Keratinocyte (primary cell): ENCODE data around the gene SMAD7. TPM values are rescaled to one million over a fixed set of nuclear protein-coding genes. Genes with fewer than 3 reads are reported as not detected.

Experiments used
- DNase-seq: peaks from one replicate; pipeline ENCODE4 v3.0.0-alpha.2; 2011; ENCODE audit warnings: low read depth, missing footprints, low spot score
- FAIRE-seq: peaks from 2 replicates; lab custom pipeline; 2011; peaks lifted over from hg19 to GRCh38; lab: Jason Lieb, UNC
- H2AFZ ChIP-seq: 2 replicates; pipeline ENCODE4 v1.6.0; 2012; ENCODE audit warnings: low read length, control low read depth, inconsistent platforms; ENCODE audit not compliant: control insufficient read depth
- H3K27ac ChIP-seq: 2 replicates; pipeline ENCODE4 v1.5.1; 2011; ENCODE audit warnings: low read length; ENCODE audit not compliant: control insufficient read depth, insufficient read depth
- H3K27me3 ChIP-seq: 3 replicates; pipeline ENCODE4 v1.6.0; 2011; ENCODE audit warnings: low read length; ENCODE audit not compliant: control insufficient read depth, insufficient read depth; ENCODE audit errors: extremely low read depth
- H3K36me3 ChIP-seq, 2 experiments: 2 replicates in 1 of 2; 3 replicates in 1 of 2; pipeline ENCODE4 v1.5.1; 2011; ENCODE audit warnings: low read length in 2 of 2, mild to moderate bottlenecking in 1 of 2; ENCODE audit not compliant: control insufficient read depth in 2 of 2, insufficient read depth in 2 of 2; ENCODE audit errors: extremely low read depth in 1 of 2
- H3K4me1 ChIP-seq: 3 replicates; pipeline ENCODE4 v1.5.1; 2011; ENCODE audit warnings: low read length; ENCODE audit not compliant: control insufficient read depth, insufficient read depth; ENCODE audit errors: extremely low read depth
- H3K4me2 ChIP-seq: 3 replicates; pipeline ENCODE4 v1.6.0; 2011; ENCODE audit warnings: low read depth, low read length; ENCODE audit not compliant: control insufficient read depth, insufficient read depth; ENCODE audit errors: extremely low read depth
- H3K4me3 ChIP-seq, 3 experiments: fragments of 200-600 bp in 1 of 3; sonication (generic) in 1 of 3; 2 replicates in 2 of 3; 3 replicates in 1 of 3; pipeline ENCODE4 v1.5.1; 2011 to 2016; ENCODE audit warnings: low read length in 3 of 3, mild to moderate bottlenecking in 3 of 3, control low read depth in 2 of 3, inconsistent platforms in 1 of 3, low read depth in 1 of 3, mixed read lengths in 1 of 3, mixed run types in 1 of 3, moderate library complexity in 1 of 3; ENCODE audit not compliant: control insufficient read depth in 2 of 3, insufficient read depth in 2 of 3; ENCODE audit errors: extremely low read depth in 1 of 3
- H3K79me2 ChIP-seq: 2 replicates; pipeline ENCODE4 v1.6.0; 2012; ENCODE audit warnings: low read length; ENCODE audit not compliant: control insufficient read depth, insufficient read depth
- H3K9ac ChIP-seq: 3 replicates; pipeline ENCODE4 v1.6.0; 2011; ENCODE audit warnings: low read length; ENCODE audit not compliant: control insufficient read depth, insufficient read depth; ENCODE audit errors: extremely low read depth
- H3K9me1 ChIP-seq: 3 replicates; pipeline ENCODE4 v1.6.0; 2011; ENCODE audit warnings: low read length; ENCODE audit not compliant: control insufficient read depth, insufficient read depth; ENCODE audit errors: extremely low read depth
- H3K9me3 ChIP-seq: 2 replicates; pipeline ENCODE4 v1.5.1; 2012; ENCODE audit warnings: low read depth, low read length; ENCODE audit not compliant: control insufficient read depth
- H4K20me1 ChIP-seq: 3 replicates; pipeline ENCODE4 v1.6.0; 2011; ENCODE audit warnings: low read length; ENCODE audit not compliant: control insufficient read depth, insufficient read depth; ENCODE audit errors: extremely low read depth
- EZH2 ChIP-seq: IDR thresholded peaks from one replicate; pipeline ENCODE4 v1.6.1; 2012; ENCODE audit warnings: inconsistent platforms, mild to moderate bottlenecking, low read length, moderate library complexity
- dilution Hi-C: fragments of 300-500 bp; cut with MboI; formaldehyde crosslinking; loops from one replicate; pipeline ENCODE4 v1.7.0; 2020; ENCODE audit warnings: low sequenced_read_pairs; ENCODE audit not compliant: extremely low pct_ligation_motif_present
- polyA plus RNA-seq, 5 experiments: library from polyadenylated mRNA; depleted of rRNA in 3 of 5; stranded (reverse) in 3 of 5; stranded (forward) in 1 of 5; unstranded in 1 of 5; fragments of >200 nt; gene quantifications; 1 replicate in 1 of 5; 2 replicates in 3 of 5; 3 replicates in 1 of 5; pipeline versions ENCODE4 v1.2.1 to v1.2.3, GENCODE V29; 2011 to 2012; ENCODE audit warnings: missing spikeins in 2 of 5, low read depth in 1 of 5, low replicate concordance in 1 of 5
- TF ChIP-seq, protein P1 (sequence below), 3 experiments: IDR thresholded peaks in 1 of 3; conservative IDR thresholded peaks in 1 of 3; optimal IDR thresholded peaks in 1 of 3; 2 replicates in 2 of 3; 3 replicates in 1 of 3; pipeline versions ENCODE3 to v1.5.1; 2011; ENCODE audit warnings: low read length in 3 of 3, mild to moderate bottlenecking in 3 of 3, moderate library complexity in 2 of 3, control low read depth in 1 of 3, inconsistent platforms in 1 of 3; ENCODE audit not compliant: insufficient read depth in 2 of 3; ENCODE audit errors: extremely low read depth in 1 of 3

Gene SMAD7
- polyA plus RNA-seq, 1 donor (not counting 4 experiments of a cell fraction or from before 2014, with no cell fraction given): 9.5 TPM

DNA sequence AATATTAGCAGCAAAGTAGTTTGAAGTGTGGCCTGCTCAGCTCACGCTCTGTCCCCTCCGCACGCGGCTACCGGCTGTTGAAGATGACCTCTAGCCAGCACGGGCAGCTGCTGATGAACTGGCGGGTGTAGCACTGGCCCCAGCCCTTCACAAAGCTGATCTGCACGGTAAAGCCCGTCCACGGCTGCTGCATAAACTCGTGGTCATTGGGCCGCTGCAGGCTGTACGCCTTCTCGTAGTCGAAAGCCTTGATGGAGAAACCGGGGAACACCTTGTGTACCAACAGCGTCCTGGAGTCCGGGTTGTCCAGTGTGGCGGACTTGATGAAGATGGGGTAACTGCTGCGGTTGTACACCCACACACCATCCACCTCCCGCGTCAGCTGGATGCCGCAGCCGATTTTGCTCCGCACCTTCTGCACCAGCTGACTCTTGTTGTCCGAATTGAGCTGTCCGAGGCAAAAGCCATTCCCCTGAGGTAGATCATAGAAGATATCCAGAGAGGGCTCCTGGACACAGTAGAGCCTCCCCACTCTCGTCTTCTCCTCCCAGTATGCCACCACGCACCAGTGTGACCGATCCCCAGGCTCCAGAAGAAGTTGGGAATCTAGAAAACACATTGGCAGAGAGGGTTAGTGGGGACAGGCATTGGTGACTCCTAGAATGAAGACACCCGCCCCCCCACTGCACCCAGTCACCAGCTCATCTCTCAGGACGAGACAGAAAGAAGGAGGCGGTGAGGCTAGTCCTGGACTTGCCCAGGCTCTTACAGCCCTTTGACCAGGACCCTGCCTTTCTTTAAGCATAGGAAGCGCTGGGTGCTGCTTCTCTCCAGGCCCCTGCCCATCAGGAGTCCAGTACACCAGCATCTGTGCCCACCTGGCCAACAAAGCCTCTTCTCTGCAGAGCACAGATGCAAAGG lies 29.2 kb downstream of the SMAD7 start:
- Histone ChIP-seq H3K9ac (no peak overlapping the region), H3K27me3 (no peaks in the 10 kb centered on the region), H3K9me3 (no peaks in the 10 kb centered on the region), H3K4me3 (no peak overlapping the region), H3K9me1 (peaks cover 3% of the 10 kb centered on the region), H4K20me1 (peaks cover 3% of the 10 kb centered on the region), H3K27ac (no peak overlapping the region), H3K79me2 (peaks cover 47% of the 10 kb centered on the region), H3K4me2 (no peak overlapping the region), H3K4me1 (peaks cover 21% of the 10 kb centered on the region), H2AFZ (no peak overlapping the region), H3K36me3 (peaks cover 11 to 27% of the 10 kb centered on the region in 2 experiments)
- TF ChIP-seq, protein P1, sequence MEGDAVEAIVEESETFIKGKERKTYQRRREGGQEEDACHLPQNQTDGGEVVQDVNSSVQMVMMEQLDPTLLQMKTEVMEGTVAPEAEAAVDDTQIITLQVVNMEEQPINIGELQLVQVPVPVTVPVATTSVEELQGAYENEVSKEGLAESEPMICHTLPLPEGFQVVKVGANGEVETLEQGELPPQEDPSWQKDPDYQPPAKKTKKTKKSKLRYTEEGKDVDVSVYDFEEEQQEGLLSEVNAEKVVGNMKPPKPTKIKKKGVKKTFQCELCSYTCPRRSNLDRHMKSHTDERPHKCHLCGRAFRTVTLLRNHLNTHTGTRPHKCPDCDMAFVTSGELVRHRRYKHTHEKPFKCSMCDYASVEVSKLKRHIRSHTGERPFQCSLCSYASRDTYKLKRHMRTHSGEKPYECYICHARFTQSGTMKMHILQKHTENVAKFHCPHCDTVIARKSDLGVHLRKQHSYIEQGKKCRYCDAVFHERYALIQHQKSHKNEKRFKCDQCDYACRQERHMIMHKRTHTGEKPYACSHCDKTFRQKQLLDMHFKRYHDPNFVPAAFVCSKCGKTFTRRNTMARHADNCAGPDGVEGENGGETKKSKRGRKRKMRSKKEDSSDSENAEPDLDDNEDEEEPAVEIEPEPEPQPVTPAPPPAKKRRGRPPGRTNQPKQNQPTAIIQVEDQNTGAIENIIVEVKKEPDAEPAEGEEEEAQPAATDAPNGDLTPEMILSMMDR (optimal IDR thresholded peaks at IDR 0.05 in 1 of 3, IDR thresholded peaks at IDR 0.05 in 1 of 3, conservative IDR thresholded peaks at IDR 0.05 in 1 of 3; ENCODE audit: extremely low read depth in 1 of 3, insufficient read depth in 2 of 3, low read length in 3 of 3): no peak
- TF ChIP-seq EZH2: no peak
- dilution Hi-C loops: no loop called here
- no peak for FAIRE-seq
- DNase-seq: no peak

DNA sequence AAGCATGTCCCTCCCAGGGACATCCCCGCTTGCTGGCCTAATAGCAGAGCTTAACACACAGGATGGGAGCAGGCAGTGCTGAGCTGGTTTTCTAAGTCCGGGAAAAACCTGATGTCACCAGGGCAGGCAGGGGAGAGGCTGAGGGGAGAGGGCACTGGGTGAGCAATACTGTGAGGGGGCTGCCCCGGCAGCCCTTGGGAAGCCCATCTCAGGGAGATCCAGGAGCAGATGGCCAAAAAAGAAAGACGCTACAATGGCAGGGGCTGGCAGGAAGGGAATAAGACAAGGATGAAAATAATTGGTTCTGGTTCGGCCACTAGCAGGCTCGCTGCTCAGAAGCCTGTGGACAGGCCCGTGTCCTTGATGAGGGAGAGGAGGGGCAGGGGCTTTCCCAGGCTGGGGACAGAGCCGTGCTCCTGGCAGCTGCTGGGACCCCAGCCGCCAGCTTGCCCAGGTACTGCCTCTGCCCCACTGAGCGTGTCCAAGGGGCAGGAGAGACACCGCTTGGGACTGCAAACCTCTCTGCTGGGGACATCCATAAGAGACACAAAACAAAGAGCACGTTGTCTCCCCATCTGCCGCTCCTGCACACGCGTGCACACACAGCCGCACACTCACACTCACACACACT lies 30.2 kb downstream of the SMAD7 start:
- H3K9me1 ChIP-seq: peaks cover 3% of the 10 kb centered on the region
- FAIRE-seq: no peak
- dilution Hi-C loops: no loop called here
- no peak for TF ChIP-seq EZH2
- TF ChIP-seq, protein P1 (optimal IDR thresholded peaks at IDR 0.05 in 1 of 3, IDR thresholded peaks at IDR 0.05 in 1 of 3, conservative IDR thresholded peaks at IDR 0.05 in 1 of 3; ENCODE audit: extremely low read depth in 1 of 3, insufficient read depth in 2 of 3, low read length in 3 of 3): no peak
- peaks cover 3% of the 10 kb centered on the region for H4K20me1 ChIP-seq
- H2AFZ ChIP-seq: no peak overlapping the region
- H3K36me3 ChIP-seq: peaks cover 11 to 25% of the 10 kb centered on the region in 2 experiments
- no peak overlapping the region for H3K9ac ChIP-seq
- no peaks in the 10 kb centered on the region for H3K27me3 ChIP-seq
- H3K79me2 ChIP-seq: peaks cover 39% of the 10 kb centered on the region
- H3K4me3 ChIP-seq: no peak overlapping the region
- no peak overlapping the region for H3K27ac ChIP-seq
- H3K4me2 ChIP-seq: no peak overlapping the region
- H3K9me3 ChIP-seq: no peaks in the 10 kb centered on the region
- peaks cover 21% of the 10 kb centered on the region for H3K4me1 ChIP-seq
- DNase-seq: no peak
